A549 treated with AZD9567 at 1 μM for 4 hours (cell line): ENCODE data around the gene TMEM234. TPM values are rescaled to one million over a fixed set of nuclear protein-coding genes. Genes with fewer than 3 reads are reported as not detected.

ENCODE experiments used
- total RNA-seq: library from RNA; stranded (reverse); fragments of 200-300 nt; extraction: Qiagen RNA extraction; gene quantifications from 5 replicates; pipeline ENCODE4 v1.2.3, GENCODE V29; 2022; ENCODE audit not compliant: insufficient read depth

TMEM234 gene
- total RNA-seq, result 7.2 to 8.6 TPM (median 8.1 TPM) in 5 replicates

DNA sequence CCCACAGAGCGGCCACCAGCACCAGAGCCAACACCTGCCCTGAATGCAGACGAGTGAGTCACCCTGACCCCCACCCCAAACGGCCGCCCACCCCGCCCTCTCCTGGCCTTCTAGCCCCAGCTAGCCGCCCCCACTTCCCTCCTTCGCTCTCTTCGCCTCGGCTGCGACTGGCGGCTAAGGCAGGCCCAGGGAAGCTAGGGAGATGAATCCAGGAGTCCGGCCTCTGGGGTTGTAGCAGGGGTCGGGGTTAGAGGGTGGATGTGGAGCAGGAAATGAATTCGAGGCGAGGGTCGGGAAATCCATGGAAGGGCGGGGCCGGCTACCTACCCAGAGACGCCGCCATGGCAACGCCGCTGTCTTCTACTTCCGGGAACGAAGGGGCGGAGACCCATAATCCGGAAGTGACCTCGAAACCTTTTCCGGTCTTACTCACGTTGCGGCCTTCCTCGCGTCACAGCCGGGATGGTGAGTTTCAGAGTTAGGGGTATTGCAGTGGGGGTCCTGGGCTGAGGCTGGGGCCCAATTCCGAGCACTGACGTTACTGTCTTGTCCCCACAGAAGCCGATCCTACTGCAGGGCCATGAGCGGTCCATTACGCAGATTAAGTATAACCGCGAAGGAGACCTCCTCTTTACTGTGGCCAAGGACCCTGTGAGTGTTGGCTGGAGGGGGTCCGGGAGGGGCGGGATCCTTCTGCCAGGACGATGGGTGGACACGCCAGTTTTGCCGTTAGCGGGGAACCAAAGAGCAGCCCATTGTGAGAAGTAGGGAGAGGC lies at the start of gene TMEM234, which contains the start of gene EIF3I:
TMEM234 (minus strand) TSS at position 374 of the 776 bp plus-strand sequence; CDS start at position 343, 31 bp downstream.
EIF3I (plus strand) TSS at position 428 of the 776 bp plus-strand sequence; CDS start at position 463, 35 bp downstream.

DNA sequence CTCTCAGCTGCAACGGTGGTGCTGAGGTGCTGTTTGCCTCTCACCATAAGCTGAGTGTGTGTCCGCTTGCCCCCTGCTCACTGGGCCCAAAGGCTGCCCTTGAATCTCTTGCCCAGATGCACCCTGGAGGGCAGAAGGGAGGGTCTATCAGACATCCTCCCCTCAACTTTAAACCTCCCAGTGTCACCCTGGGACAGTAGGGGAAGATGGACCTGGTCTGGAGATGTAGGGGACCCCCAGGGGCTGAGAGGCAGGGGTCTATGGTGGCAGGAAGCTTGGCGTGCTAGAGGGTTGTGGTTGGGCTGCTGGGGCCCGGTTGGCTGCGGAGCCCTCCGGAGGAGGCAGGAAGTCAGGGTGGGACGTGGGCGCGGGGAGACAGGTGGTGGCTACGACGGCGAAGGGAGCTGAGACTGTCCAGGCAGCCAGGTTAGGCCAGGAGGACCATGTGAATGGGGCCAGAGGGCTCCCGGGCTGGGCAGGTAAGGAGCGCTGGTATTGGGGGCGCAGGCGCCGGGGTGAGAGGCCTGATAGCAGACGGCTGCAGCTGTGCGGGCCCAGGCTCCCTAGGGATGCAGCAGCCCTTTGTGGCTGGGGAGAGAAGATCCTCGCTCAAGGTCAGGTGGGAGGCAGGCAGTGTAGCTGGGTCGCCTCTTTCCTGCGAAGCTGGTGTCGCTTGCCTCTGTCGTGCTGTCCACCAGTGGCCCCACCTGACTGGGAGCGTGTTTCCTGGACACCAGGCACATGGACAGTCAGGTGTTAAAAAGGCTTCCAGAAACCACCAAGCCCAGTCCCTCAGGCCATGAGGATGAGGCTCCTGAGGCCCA lies 29.0 kb upstream of the TMEM234 start, which contains the start of gene LCK:
LCK (plus strand) TSS at position 373 of the 824 bp plus-strand sequence. CDS start 23,065 bp downstream, outside the sequence.

GRCh38 chr1:32246888-32247273 lies 24.7 kb upstream of the TMEM234 start, which contains the start of gene FAM167B:
Gene FAM167B, plus strand, starts transcription at chr1:32247222. Its CDS starts 200 bp downstream, at chr1:32247422.

GRCh38 chr1:32208891-32209328 lies 13.2 kb downstream of the TMEM234 start, which contains the start of gene DCDC2B:
Gene DCDC2B, plus strand, starts transcription at chr1:32209089. Its CDS starts 5 bp downstream, at chr1:32209094.

DNA sequence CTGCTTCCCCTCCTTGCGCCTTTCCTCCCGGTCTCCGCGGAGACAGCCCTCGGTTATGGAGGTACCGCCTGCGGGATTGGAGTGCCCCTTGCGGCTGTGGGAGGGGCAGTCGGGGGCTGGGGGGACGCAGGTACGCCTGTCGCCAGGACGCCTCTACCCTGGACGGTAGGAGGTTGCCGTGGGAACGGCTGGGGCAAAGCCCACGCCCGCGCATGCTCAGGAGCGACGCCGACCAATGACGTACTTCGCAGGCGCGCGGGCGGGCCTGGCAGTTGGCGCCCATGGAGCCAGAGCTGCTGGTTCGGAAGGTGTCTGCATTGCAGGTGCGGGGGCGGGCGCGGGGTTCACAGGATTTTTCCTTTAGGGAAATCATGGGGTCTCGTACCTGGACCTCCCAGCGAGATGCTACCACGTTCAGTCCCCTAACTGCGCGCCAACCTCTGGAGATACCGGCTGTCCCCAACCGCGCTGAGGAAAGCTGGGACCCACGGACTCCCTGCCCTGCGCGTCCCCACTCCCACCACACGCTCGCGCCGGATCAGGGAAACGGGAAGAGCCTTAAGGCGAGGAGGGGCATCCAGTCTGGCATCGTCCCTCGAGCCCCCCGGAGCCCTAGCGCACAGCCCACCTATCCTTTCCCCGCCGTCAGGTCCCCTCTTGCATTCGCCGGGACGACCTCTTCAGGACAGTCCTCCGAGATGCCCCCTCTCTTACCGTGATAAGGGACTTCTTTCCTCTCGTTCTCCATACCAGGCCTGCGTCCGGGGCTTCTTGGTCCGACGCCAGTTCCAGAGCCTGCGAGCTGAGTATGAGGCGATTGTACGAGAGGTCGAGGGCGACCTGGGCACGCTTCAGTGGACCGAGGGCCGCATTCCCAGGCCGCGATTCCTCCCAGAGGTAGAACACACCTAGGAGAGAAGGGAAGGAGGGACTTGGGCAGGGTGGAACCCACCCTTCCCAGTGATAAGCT lies 16.5 kb downstream of the TMEM234 start, which contains the start of gene IQCC:
IQCC (plus strand) TSS at position 271 of the 970 bp plus-strand sequence; CDS start at position 282, 11 bp downstream.

GRCh38 chr1:32200226-32201010 lies 21.7 kb downstream of the TMEM234 start, which contains the start of gene CCDC28B:
Gene CCDC28B, plus strand, starts transcription at chr1:32200595. Its CDS starts 1,341 bp downstream, at chr1:32201936.

GRCh38 chr1:32179443-32180185 lies 42.5 kb downstream of the TMEM234 start, which contains the start of gene TXLNA:
Gene TXLNA, plus strand, starts transcription at chr1:32179675. Its CDS starts 671 bp downstream, at chr1:32180346.

Other genes with a start within 250 kb of the TMEM234 start
- gene KHDRBS1, start 208.5 kb downstream of the TMEM234 start, total RNA-seq, result 120 to 137 TPM (median 136 TPM) in 5 replicates
- gene TMEM39B, start 149.4 kb downstream of the TMEM234 start, total RNA-seq, result 9.9 to 13.9 TPM (median 12.3 TPM) in 5 replicates
- gene KPNA6, start 114.3 kb downstream of the TMEM234 start, total RNA-seq, result 13.0 to 22.9 TPM (median 13.6 TPM) in 5 replicates
- 25.4 to 36.0 TPM (median 26.3 TPM) in 5 replicates for gene TXLNA, start 42.7 kb downstream of the TMEM234 start, total RNA-seq
- gene CCDC28B, start 21.8 kb downstream of the TMEM234 start, total RNA-seq, result 1.6 to 2.6 TPM (median 2.1 TPM) in 4 of 5 replicates, not detected in the other
- gene IQCC, start 16.7 kb downstream of the TMEM234 start, total RNA-seq, result 1.00 to 2.5 TPM (median 1.7 TPM) in 5 replicates
- gene DCDC2B, start 13.3 kb downstream of the TMEM234 start, total RNA-seq, result not detected in 5 replicates
- gene EIF3I, start 54 bp upstream of the TMEM234 start, total RNA-seq, result 248 to 291 TPM (median 268 TPM) in 5 replicates
- gene FAM167B, start 24.9 kb upstream of the TMEM234 start, total RNA-seq, result 0.44 to 0.79 TPM (median 0.57 TPM) in 4 of 5 replicates, not detected in the other
- 0.03 to 0.08 TPM (median 0.06 TPM) in 3 of 5 replicates, not detected in the others for gene LCK, start 28.9 kb upstream of the TMEM234 start, total RNA-seq
- 52.7 to 56.4 TPM (median 54.8 TPM) in 5 replicates for gene HDAC1, start 69.7 kb upstream of the TMEM234 start, total RNA-seq
- 59.8 to 69.6 TPM (median 68.4 TPM) in 5 replicates for gene MARCKSL1, start 113.9 kb upstream of the TMEM234 start, total RNA-seq
- 0.71 to 5.3 TPM (median 4.9 TPM) in 5 replicates for gene FAM229A, start 140.1 kb upstream of the TMEM234 start, total RNA-seq
- 0.14 TPM in 1 of 5 replicates, not detected in the others for gene TSSK3, start 140.2 kb upstream of the TMEM234 start, total RNA-seq
- 17.1 to 22.1 TPM (median 20.4 TPM) in 5 replicates for gene BSDC1, start 172.1 kb upstream of the TMEM234 start, total RNA-seq
- gene ZBTB8B, start 242.7 kb upstream of the TMEM234 start, total RNA-seq, result 0.01 TPM in 1 of 5 replicates, not detected in the others